ENCODE measurements around the gene GAGE12G.
"Not testable (repeated sequence)": the region's sequence is repeated elsewhere in the genome, so short reads cannot be mapped to it uniquely, and the experiment has no call there.

DNA sequence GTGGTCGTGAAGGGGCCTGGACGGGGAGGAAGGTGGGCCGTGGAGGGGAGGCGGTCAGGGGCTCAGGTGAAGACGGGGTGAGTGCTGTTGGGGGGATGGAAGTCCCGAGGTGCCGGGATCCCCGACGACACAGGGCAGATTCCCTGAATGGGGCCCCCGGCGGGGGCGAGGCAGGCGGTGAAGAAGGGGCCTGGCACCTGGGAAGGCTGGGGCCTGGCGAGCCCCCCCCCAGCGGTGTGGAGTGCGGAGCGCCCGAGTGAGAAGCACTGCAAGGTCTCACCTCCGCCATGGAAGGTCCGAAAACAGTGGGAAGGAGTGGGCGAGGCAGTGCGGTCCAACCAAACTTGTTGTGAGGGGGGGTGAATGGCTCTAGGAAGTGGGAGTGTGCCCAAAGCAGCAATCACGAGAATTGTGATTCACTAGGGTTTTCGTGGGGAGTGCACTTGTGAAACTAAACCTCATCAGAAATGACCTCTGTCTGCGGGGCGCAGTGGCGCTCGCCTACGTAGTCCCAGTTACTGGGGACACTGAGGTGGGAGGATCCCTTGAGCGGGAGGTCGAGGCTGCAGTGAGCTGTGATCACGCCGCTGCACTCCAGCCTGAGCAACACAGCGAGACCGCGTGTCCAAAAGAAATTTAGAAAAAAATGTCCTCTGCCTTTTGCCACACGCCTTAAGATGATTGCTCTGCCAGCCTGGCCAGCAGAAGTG lies 19.7 kb downstream of the GAGE12G start:
- TF ChIP-seq, protein P1, sequence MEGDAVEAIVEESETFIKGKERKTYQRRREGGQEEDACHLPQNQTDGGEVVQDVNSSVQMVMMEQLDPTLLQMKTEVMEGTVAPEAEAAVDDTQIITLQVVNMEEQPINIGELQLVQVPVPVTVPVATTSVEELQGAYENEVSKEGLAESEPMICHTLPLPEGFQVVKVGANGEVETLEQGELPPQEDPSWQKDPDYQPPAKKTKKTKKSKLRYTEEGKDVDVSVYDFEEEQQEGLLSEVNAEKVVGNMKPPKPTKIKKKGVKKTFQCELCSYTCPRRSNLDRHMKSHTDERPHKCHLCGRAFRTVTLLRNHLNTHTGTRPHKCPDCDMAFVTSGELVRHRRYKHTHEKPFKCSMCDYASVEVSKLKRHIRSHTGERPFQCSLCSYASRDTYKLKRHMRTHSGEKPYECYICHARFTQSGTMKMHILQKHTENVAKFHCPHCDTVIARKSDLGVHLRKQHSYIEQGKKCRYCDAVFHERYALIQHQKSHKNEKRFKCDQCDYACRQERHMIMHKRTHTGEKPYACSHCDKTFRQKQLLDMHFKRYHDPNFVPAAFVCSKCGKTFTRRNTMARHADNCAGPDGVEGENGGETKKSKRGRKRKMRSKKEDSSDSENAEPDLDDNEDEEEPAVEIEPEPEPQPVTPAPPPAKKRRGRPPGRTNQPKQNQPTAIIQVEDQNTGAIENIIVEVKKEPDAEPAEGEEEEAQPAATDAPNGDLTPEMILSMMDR (IDR thresholded peaks at IDR 0.05): not testable (repeated sequence)
- not testable (repeated sequence) for TF ChIP-seq ZFX (IDR thresholded peaks at IDR 0.05; ENCODE audit: borderline replicate concordance)

All from 22Rv1 (cell line).